ENCODE results near the gene FGF14.

The FGF14 gene

GRCh38 chr13:101916775-101917474 is 484.9 kb downstream of the FGF14 start:
- Histone ChIP-seq H4K20me1 (ENCODE audit: control insufficient read depth, insufficient read depth, low read depth, low read length) (no peaks in the 10 kb centered on the region), H3K79me2 (ENCODE audit: control insufficient read depth, low read length) (no peaks in the 10 kb centered on the region), H3K9me3 (ENCODE audit: control insufficient read depth, insufficient read depth, low read length) (no peaks in the 10 kb centered on the region; the same call in 1 of the 2 replicates), H3K27me3 (ENCODE audit: control insufficient read depth, low read length) (peaks cover 5% of the 10 kb centered on the region; the same call in 1 of the 2 replicates), H3K9me2 (replicated peaks; ENCODE audit: control insufficient read depth, low read length) (no peaks in the 10 kb centered on the region), H3K27ac (ENCODE audit: low read depth, low read length) (no peak overlapping the region), H3K4me3 (ENCODE audit: low read length) (no peak overlapping the region), H3K36me3 (ENCODE audit: control insufficient read depth, low read length) (no peaks in the 10 kb centered on the region), H3K4me2 (ENCODE audit: low read length) (no peak overlapping the region), H3K4me1 (ENCODE audit: control insufficient read depth, low read length) (no peaks in the 10 kb centered on the region), H3F3A (ENCODE audit: control insufficient read depth, insufficient read depth) (no peaks in the 10 kb centered on the region)
- no peak for TF ChIP-seq EZH2phosphoT487 (IDR thresholded peaks at IDR 0.05; ENCODE audit: borderline replicate concordance, low read length)

- TF ChIP-seq EZH2phosphoT487 (IDR thresholded peaks at IDR 0.05; ENCODE audit: borderline replicate concordance, low read length) = no peak
- no peak for TF ChIP-seq CTCF (IDR thresholded peaks at IDR 0.05; ENCODE audit: low read depth, low read length, poor library complexity, severe bottlenecking)
- Histone ChIP-seq H3K27me3 (ENCODE audit: control insufficient read depth, low read length) (peaks cover 3% of the 10 kb centered on the region; the same call in 1 of the 2 replicates), H3K9me3 (ENCODE audit: control insufficient read depth, insufficient read depth, low read length) (no peaks in the 10 kb centered on the region; the same call in 1 of the 2 replicates), H3K4me1 (ENCODE audit: control insufficient read depth, low read length) (no peaks in the 10 kb centered on the region), H3F3A (ENCODE audit: control insufficient read depth, insufficient read depth) (no peaks in the 10 kb centered on the region), H3K9me2 (replicated peaks; ENCODE audit: control insufficient read depth, low read length) (no peaks in the 10 kb centered on the region), H3K36me3 (ENCODE audit: control insufficient read depth, low read length) (no peaks in the 10 kb centered on the region), H4K20me1 (ENCODE audit: control insufficient read depth, insufficient read depth, low read depth, low read length) (no peaks in the 10 kb centered on the region), H3K27ac (ENCODE audit: low read depth, low read length) (no peak overlapping the region), H3K4me2 (ENCODE audit: low read length) (no peak overlapping the region), H3K4me3 (ENCODE audit: low read length) (no peak overlapping the region), H3K79me2 (ENCODE audit: control insufficient read depth, low read length) (no peaks in the 10 kb centered on the region)
Measured at GRCh38 chr13:101916108-101916774, 485.6 kb downstream of the FGF14 start.

- H3K4me2 ChIP-seq (ENCODE audit: low read length) = no peak overlapping the region
- H3K27me3 ChIP-seq (ENCODE audit: control insufficient read depth, low read length) = peaks cover 3% of the 10 kb centered on the region; the same call in 1 of the 2 replicates
- TF ChIP-seq EZH2phosphoT487 (IDR thresholded peaks at IDR 0.05; ENCODE audit: borderline replicate concordance, low read length) (no peak), CTCF (IDR thresholded peaks at IDR 0.05; ENCODE audit: low read depth, low read length, poor library complexity, severe bottlenecking) (no peak)
- H3K9me3 ChIP-seq (ENCODE audit: control insufficient read depth, insufficient read depth, low read length) = no peaks in the 10 kb centered on the region; the same call in 1 of the 2 replicates
- no peaks in the 10 kb centered on the region for H3K4me1 ChIP-seq (ENCODE audit: control insufficient read depth, low read length)
- H3K36me3 ChIP-seq (ENCODE audit: control insufficient read depth, low read length) = no peaks in the 10 kb centered on the region
- no peak overlapping the region for H3K4me3 ChIP-seq (ENCODE audit: low read length)
- no peak overlapping the region for H3K27ac ChIP-seq (ENCODE audit: low read depth, low read length)
- H3K9me2 ChIP-seq (replicated peaks; ENCODE audit: control insufficient read depth, low read length) = no peaks in the 10 kb centered on the region
- H3K79me2 ChIP-seq (ENCODE audit: control insufficient read depth, low read length) = no peaks in the 10 kb centered on the region
- no peaks in the 10 kb centered on the region for H4K20me1 ChIP-seq (ENCODE audit: control insufficient read depth, insufficient read depth, low read depth, low read length)
- no peaks in the 10 kb centered on the region for H3F3A ChIP-seq (ENCODE audit: control insufficient read depth, insufficient read depth)
Measured at GRCh38 chr13:101915755-101916107, 486.1 kb downstream of the FGF14 start.

GRCh38 chr13:101915331-101915730 is 486.5 kb downstream of the FGF14 start:
- H3F3A ChIP-seq (ENCODE audit: control insufficient read depth, insufficient read depth) = no peaks in the 10 kb centered on the region
- no peaks in the 10 kb centered on the region for H3K79me2 ChIP-seq (ENCODE audit: control insufficient read depth, low read length)
- no peaks in the 10 kb centered on the region for H4K20me1 ChIP-seq (ENCODE audit: control insufficient read depth, insufficient read depth, low read depth, low read length)
- H3K4me3 ChIP-seq (ENCODE audit: low read length) = no peak overlapping the region
- H3K27me3 ChIP-seq (ENCODE audit: control insufficient read depth, low read length) = peaks cover 3% of the 10 kb centered on the region; the same call in 1 of the 2 replicates
- H3K27ac ChIP-seq (ENCODE audit: low read depth, low read length) = no peak overlapping the region
- H3K9me3 ChIP-seq (ENCODE audit: control insufficient read depth, insufficient read depth, low read length) = no peaks in the 10 kb centered on the region; the same call in 1 of the 2 replicates
- no peak overlapping the region for H3K4me2 ChIP-seq (ENCODE audit: low read length)
- no peaks in the 10 kb centered on the region for H3K4me1 ChIP-seq (ENCODE audit: control insufficient read depth, low read length)
- H3K9me2 ChIP-seq (replicated peaks; ENCODE audit: control insufficient read depth, low read length) = no peaks in the 10 kb centered on the region
- no peaks in the 10 kb centered on the region for H3K36me3 ChIP-seq (ENCODE audit: control insufficient read depth, low read length)
- TF ChIP-seq EZH2phosphoT487 (IDR thresholded peaks at IDR 0.05; ENCODE audit: borderline replicate concordance, low read length) (no peak), CTCF (IDR thresholded peaks at IDR 0.05; ENCODE audit: low read depth, low read length, poor library complexity, severe bottlenecking) (no peak)

Data from DOHH2 (cell line).